HEK293 (cell line): ENCODE measurements around the gene RNF11.

Experiments used
- CTCF ChIA-PET: fragments of 350-600 bp; formaldehyde crosslinking; extraction: SDS; loops from one replicate; lab custom pipeline; 2021; ENCODE audit warnings: antibody characterized with exemption; lab: Yijun Ruan, JAX
- POLR2A ChIA-PET: fragments of 300-600 bp; formaldehyde crosslinking; extraction: SDS; loops from one replicate; lab custom pipeline; 2020; ENCODE audit warnings: antibody characterized with exemption, inconsistent platforms; lab: Yijun Ruan, JAX
- H3K27ac ChIP-seq: fragments of 200-500 bp; sonication (Bioruptor generic); 2 replicates; pipeline ENCODE4 v1.5.1; 2014; ENCODE audit warnings: low read depth, low read length, control low read depth, inconsistent platforms; ENCODE audit errors: extremely low read depth
- H3K36me3 ChIP-seq, 2 experiments: fragments of 200-500 bp in 1 of 2; sonication (Bioruptor generic) in 1 of 2; 1 replicate in 1 of 2; 2 replicates in 1 of 2; pipeline ENCODE4 v1.5.1; 2014 to 2017; ENCODE audit warnings: inconsistent platforms in 2 of 2, low read length in 2 of 2; ENCODE audit not compliant: control insufficient read depth in 2 of 2, insufficient read depth in 1 of 2
- H3K4me1 ChIP-seq: fragments of 200-500 bp; sonication (Bioruptor generic); 2 replicates; pipeline ENCODE4 v1.5.1; 2014; ENCODE audit warnings: mild to moderate bottlenecking, low read length, inconsistent platforms; ENCODE audit not compliant: control insufficient read depth, insufficient read depth
- H3K4me3 ChIP-seq: 2 replicates; pipeline ENCODE4 v1.5.1; 2011; ENCODE audit warnings: low read depth, mild to moderate bottlenecking, control low read depth, low read length, moderate library complexity
- H3K9me3 ChIP-seq: fragments of 200-500 bp; sonication (Bioruptor generic); 2 replicates; pipeline ENCODE4 v1.5.1; 2014; ENCODE audit warnings: low read depth, low read length, inconsistent platforms; ENCODE audit not compliant: control insufficient read depth, insufficient read depth
- EGR2 ChIP-seq: fragments of 450-650 bp; formaldehyde crosslinking; IDR thresholded peaks from 2 replicates; pipeline ENCODE4 v1.5.1; 2016; ENCODE audit warnings: low read depth, missing biosample characterization, missing genetic modification characterization
- GFI1B ChIP-seq: fragments of 450-650 bp; formaldehyde crosslinking; IDR thresholded peaks from 2 replicates; pipeline ENCODE4 v1.5.1; 2016; ENCODE audit warnings: missing biosample characterization, missing genetic modification characterization
- KLF1 ChIP-seq: fragments of 450-650 bp; formaldehyde crosslinking; IDR thresholded peaks from 2 replicates; pipeline ENCODE4 v1.5.1; 2016; ENCODE audit warnings: missing biosample characterization, missing genetic modification characterization
- KLF8 ChIP-seq: fragments of 450-650 bp; formaldehyde crosslinking; IDR thresholded peaks from 2 replicates; pipeline ENCODE4 v1.5.1; 2016; ENCODE audit warnings: missing biosample characterization, missing genetic modification characterization
- REPIN1 ChIP-seq: fragments of 450-650 bp; formaldehyde crosslinking; IDR thresholded peaks from 2 replicates; pipeline ENCODE4 v1.5.1; 2017; ENCODE audit warnings: missing biosample characterization, missing genetic modification characterization, low read depth
- SALL2 ChIP-seq: fragments of 450-650 bp; formaldehyde crosslinking; IDR thresholded peaks from 2 replicates; pipeline ENCODE4 v1.5.0; 2017; ENCODE audit warnings: missing biosample characterization, mild to moderate bottlenecking, missing genetic modification characterization, borderline replicate concordance
- ZBTB8A ChIP-seq: fragments of 450-650 bp; formaldehyde crosslinking; IDR thresholded peaks from 2 replicates; pipeline ENCODE4 v1.5.1; 2016; ENCODE audit warnings: missing biosample characterization, missing genetic modification characterization
- ZNF350 ChIP-seq: fragments of 450-650 bp; formaldehyde crosslinking; IDR thresholded peaks from 2 replicates; pipeline ENCODE4 v1.5.0; 2017; ENCODE audit warnings: missing biosample characterization, mild to moderate bottlenecking, missing genetic modification characterization
- ZNF391 ChIP-seq: fragments of 450-650 bp; formaldehyde crosslinking; IDR thresholded peaks from 2 replicates; pipeline ENCODE4 v1.5.1; 2016; ENCODE audit warnings: low read depth, missing biosample characterization, missing genetic modification characterization, borderline replicate concordance
- ZNF549 ChIP-seq: fragments of 450-650 bp; IDR thresholded peaks from 2 replicates; pipeline ENCODE4 v1.5.1; 2018; ENCODE audit warnings: missing biosample characterization, missing genetic modification characterization, mild to moderate bottlenecking, inconsistent platforms, moderate library complexity
- ZNF585B ChIP-seq: fragments of 450-650 bp; formaldehyde crosslinking; IDR thresholded peaks from 2 replicates; pipeline ENCODE4 v1.5.1; 2016; ENCODE audit warnings: missing biosample characterization, missing genetic modification characterization
- ZNF658 ChIP-seq: fragments of 450-650 bp; formaldehyde crosslinking; IDR thresholded peaks from 2 replicates; pipeline ENCODE4; 2016; ENCODE audit warnings: missing biosample characterization, missing genetic modification characterization
- ZNF660 ChIP-seq: fragments of 450-650 bp; IDR thresholded peaks from 2 replicates; pipeline ENCODE4 v1.5.1; 2018; ENCODE audit warnings: missing biosample characterization, mild to moderate bottlenecking, missing genetic modification characterization
- ZNF664 ChIP-seq: fragments of 450-650 bp; formaldehyde crosslinking; IDR thresholded peaks from 2 replicates; pipeline ENCODE4 v1.5.1; 2016; ENCODE audit warnings: missing biosample characterization, missing genetic modification characterization
- ZNF707 ChIP-seq: fragments of 450-650 bp; formaldehyde crosslinking; IDR thresholded peaks from 2 replicates; pipeline ENCODE4 v1.5.1; 2016; ENCODE audit warnings: missing biosample characterization, missing genetic modification characterization
- ZNF768 ChIP-seq: fragments of 450-650 bp; formaldehyde crosslinking; IDR thresholded peaks from 2 replicates; pipeline ENCODE4 v1.5.1; 2018; ENCODE audit warnings: missing biosample characterization, mild to moderate bottlenecking, missing genetic modification characterization
- ZNF830 ChIP-seq: fragments of 450-650 bp; IDR thresholded peaks from 2 replicates; pipeline ENCODE4 v1.5.0; 2018; ENCODE audit warnings: missing biosample characterization, missing genetic modification characterization, low read depth, mild to moderate bottlenecking, moderate library complexity
- TF ChIP-seq, protein P1 (sequence below): sonication (generic); formaldehyde crosslinking; IDR thresholded peaks from 2 replicates; pipeline ENCODE4 v1.8.1; 2022; ENCODE audit warnings: mild to moderate bottlenecking, moderate library complexity, missing genetic modification reagents
- TF ChIP-seq, protein P2 (sequence below): fragments of 450-650 bp; formaldehyde crosslinking; IDR thresholded peaks from 2 replicates; pipeline ENCODE4 v1.5.1; 2016; ENCODE audit warnings: missing biosample characterization, missing genetic modification characterization
- TF ChIP-seq, protein P3 (sequence below): fragments of 450-650 bp; formaldehyde crosslinking; IDR thresholded peaks from 2 replicates; pipeline ENCODE4 v1.5.1; 2016; ENCODE audit warnings: missing biosample characterization, missing genetic modification characterization

The RNF11 gene

DNA sequence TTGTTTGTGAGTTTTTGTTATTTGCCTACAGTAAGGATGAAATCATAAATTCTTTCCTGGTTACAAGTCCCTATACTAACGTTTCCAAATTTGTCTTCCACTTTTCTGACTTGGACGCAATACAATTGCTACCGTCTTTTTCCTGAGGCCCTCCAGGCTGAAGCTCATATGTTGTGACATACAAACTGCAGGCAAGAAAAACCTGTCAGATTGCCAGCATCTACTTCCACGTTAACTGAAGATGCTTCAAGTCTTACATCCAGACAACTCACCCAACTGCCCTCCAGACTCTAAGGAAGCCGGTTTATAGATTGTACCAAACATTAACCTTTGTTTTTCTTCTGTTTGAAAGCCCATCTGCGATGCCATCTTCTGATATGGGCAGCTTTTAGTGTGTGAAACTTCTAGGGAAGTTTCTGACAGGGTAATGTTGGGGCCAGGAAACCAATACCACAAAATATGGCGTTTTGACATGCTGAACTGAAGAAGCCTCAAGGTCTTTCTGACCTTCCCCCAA, 21.4 kb upstream of the RNF11 start:
- H3K9me3 ChIP-seq, result no peaks in the 10 kb centered on the region
- H3K27ac ChIP-seq, result no peak overlapping the region
- no peaks in the 10 kb centered on the region for H3K4me1 ChIP-seq
- H3K4me3 ChIP-seq, result no peak overlapping the region
- CTCF ChIA-PET, result interaction anchor here (0.7 kb wide), 1 partner anchor 207 kb away, joined by 4 read pairs; no protein-coding TSS in a partner anchor
- POLR2A ChIA-PET, result no interaction called here
- H3K36me3 ChIP-seq, result no peaks in the 10 kb centered on the region
- no peak for TF ChIP-seq ZNF664 (tag by site-specific recombination)
- TF ChIP-seq ZNF549 (tag by site-specific recombination), result no peak
- TF ChIP-seq KLF8, result no peak
- TF ChIP-seq ZNF658 (tag by site-specific recombination), result no peak
- TF ChIP-seq, protein P1, sequence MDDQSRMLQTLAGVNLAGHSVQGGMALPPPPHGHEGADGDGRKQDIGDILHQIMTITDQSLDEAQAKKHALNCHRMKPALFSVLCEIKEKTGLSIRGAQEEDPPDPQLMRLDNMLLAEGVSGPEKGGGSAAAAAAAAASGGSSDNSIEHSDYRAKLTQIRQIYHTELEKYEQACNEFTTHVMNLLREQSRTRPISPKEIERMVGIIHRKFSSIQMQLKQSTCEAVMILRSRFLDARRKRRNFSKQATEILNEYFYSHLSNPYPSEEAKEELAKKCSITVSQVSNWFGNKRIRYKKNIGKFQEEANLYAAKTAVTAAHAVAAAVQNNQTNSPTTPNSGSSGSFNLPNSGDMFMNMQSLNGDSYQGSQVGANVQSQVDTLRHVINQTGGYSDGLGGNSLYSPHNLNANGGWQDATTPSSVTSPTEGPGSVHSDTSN (CRISPR knock-in tag), result no peak
- TF ChIP-seq REPIN1, result no peak
- TF ChIP-seq KLF1, result no peak
- TF ChIP-seq, protein P2, sequence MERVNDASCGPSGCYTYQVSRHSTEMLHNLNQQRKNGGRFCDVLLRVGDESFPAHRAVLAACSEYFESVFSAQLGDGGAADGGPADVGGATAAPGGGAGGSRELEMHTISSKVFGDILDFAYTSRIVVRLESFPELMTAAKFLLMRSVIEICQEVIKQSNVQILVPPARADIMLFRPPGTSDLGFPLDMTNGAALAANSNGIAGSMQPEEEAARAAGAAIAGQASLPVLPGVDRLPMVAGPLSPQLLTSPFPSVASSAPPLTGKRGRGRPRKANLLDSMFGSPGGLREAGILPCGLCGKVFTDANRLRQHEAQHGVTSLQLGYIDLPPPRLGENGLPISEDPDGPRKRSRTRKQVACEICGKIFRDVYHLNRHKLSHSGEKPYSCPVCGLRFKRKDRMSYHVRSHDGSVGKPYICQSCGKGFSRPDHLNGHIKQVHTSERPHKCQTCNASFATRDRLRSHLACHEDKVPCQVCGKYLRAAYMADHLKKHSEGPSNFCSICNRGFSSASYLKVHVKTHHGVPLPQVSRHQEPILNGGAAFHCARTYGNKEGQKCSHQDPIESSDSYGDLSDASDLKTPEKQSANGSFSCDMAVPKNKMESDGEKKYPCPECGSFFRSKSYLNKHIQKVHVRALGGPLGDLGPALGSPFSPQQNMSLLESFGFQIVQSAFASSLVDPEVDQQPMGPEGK, result no peak
- TF ChIP-seq, protein P3, sequence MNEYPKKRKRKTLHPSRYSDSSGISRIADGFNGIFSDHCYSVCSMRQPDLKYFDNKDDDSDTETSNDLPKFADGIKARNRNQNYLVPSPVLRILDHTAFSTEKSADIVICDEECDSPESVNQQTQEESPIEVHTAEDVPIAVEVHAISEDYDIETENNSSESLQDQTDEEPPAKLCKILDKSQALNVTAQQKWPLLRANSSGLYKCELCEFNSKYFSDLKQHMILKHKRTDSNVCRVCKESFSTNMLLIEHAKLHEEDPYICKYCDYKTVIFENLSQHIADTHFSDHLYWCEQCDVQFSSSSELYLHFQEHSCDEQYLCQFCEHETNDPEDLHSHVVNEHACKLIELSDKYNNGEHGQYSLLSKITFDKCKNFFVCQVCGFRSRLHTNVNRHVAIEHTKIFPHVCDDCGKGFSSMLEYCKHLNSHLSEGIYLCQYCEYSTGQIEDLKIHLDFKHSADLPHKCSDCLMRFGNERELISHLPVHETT, result no peak
- no peak for TF ChIP-seq ZNF707 (tag by site-specific recombination)
- no peak for TF ChIP-seq EGR2 (tag by site-specific recombination)
- TF ChIP-seq ZNF350 (tag by site-specific recombination), result no peak
- no peak for TF ChIP-seq ZNF391
- TF ChIP-seq ZNF585B, result no peak

DNA sequence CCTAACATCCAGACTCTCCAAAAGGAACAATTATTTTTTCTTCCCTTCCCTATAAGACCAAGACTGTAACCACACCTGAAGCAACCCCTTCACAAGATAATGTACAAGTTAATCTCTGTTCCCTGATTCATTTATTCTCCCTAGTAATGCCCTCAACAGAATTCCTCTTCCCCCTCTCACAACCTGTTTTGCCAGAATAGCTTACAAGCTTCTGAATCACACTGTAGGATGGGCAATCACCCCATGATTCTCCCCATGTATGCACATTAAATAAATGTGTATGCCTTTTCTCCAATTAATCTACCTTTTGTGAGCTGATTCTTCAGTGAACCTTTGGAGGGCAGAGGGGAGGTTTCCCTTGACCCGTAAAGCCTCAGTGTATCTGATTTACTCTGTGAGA, 20.9 kb upstream of the RNF11 start:
- H3K36me3 ChIP-seq, result no peaks in the 10 kb centered on the region
- no peaks in the 10 kb centered on the region for H3K4me1 ChIP-seq
- H3K27ac ChIP-seq, result no peak overlapping the region
- ChIA-PET CTCF (interaction anchor here (0.7 to 0.9 kb wide), 3 partner anchors 20 to 207 kb away, joined by 3 to 4 read pairs (median 3); no protein-coding TSS in a partner anchor), POLR2A (no interaction called here)
- H3K9me3 ChIP-seq, result no peaks in the 10 kb centered on the region
- no peak overlapping the region for H3K4me3 ChIP-seq
- no peak for TF ChIP-seq ZNF768
- TF ChIP-seq SALL2 (tag by site-specific recombination), result no peak
- no peak for TF ChIP-seq ZBTB8A (tag by site-specific recombination)
- TF ChIP-seq ZNF830 (tag by site-specific recombination), result no peak
- peak; percentile 86 for TF ChIP-seq ZNF660
- no peak for TF ChIP-seq GFI1B (tag by site-specific recombination)
